ENCODE measurements around the gene TSPAN5. TPM values are rescaled to one million over a fixed set of nuclear protein-coding genes. Genes with fewer than 3 reads are reported as not detected.

Gene TSPAN5
- total and polyA plus RNA-seq, 9 of the 15 experiments (the other 6 are each of a cell fraction or from before 2014, with no cell fraction given): 0.58 to 6.6 (median 0.73) TPM

DNA sequence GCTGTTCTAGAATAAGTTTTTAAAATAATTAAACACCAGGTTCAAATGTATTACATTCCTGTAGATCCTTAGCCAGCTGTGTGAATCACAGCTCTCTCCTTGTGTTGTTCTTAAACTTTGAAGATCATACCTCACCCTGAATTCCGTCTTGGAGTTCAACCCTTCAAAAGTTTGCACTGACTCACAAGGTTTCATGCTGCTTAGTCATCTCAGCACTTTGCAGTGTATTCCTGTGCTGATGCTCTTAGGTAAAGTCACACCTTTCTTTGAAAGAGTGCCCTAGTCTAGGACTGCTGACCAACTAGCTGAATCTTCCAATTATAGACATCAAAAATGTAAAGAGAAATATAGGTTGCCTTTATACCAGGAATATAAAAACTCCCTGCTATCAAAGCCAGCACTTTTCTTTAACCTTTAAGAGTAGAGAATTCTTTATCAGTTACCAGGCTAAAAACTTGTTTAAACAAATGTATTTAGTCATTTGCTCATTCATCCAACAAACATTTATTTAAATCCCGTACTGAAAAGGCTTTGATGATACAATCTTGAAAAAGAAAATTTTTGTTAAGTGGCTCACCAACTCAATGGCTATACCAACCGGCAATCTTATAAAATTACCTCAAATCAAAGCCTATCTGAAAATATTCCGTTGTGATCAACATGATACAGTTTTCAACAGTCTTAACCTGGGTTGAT is 227.6 kb downstream of the TSPAN5 start:
- intact Hi-C loops (cut with micrococcal nuclease): no loop called here
- no peaks in the 10 kb centered on the region for H3K79me2 ChIP-seq (ENCODE audit: control insufficient read depth, insufficient read depth, low read length)
- no TSS peak for BruUV-seq (replicated peaks)
- no peaks in the 10 kb centered on the region for H4K20me1 ChIP-seq (replicated peaks; ENCODE audit: control insufficient read depth, insufficient read depth, low read length)
- no peak for ATAC-seq
- 58% methylated on average over 4 of the region's 4 CpGs for WGBS (ENCODE audit: insufficient coverage, low coverage, missing lambda C conversion rate)
- H3K27ac ChIP-seq (ENCODE audit: extremely low read depth, low read depth, low read length): no peak overlapping the region
- H3K9ac ChIP-seq (ENCODE audit: insufficient read depth in 1 of 2, low read depth in 2 of 2, low read length in 2 of 2): no peak overlapping the region
- peak; percentile 37 for FAIRE-seq
- no peaks in the 10 kb centered on the region for H3K4me1 ChIP-seq (replicated peaks in 1 of 2; ENCODE audit: control insufficient read depth in 2 of 2, insufficient read depth in 2 of 2, low read length in 2 of 2)
- POLR2A ChIA-PET: no interaction called here
- no peaks in the 10 kb centered on the region for H3K9me1 ChIP-seq (ENCODE audit: control insufficient read depth, insufficient read depth, low read length)
- no peak for DNase-seq (ENCODE audit: extremely low read depth in 1 of 4, low spot score in 3 of 4)
- no peaks in the 10 kb centered on the region for H3K27me3 ChIP-seq (ENCODE audit: control insufficient read depth in 2 of 2, insufficient read depth in 2 of 2, low read length in 2 of 2)
- in situ Hi-C loops (cut with MboI): no loop called here
- no peak for TF ChIP-seq KAT2B (IDR thresholded peaks at IDR 0.05; ENCODE audit: low read depth, low read length)
- TF ChIP-seq XRCC3 (IDR thresholded peaks at IDR 0.05): no peak
- no peak for TF ChIP-seq HNRNPLL (IDR thresholded peaks at IDR 0.05; ENCODE audit: low read depth, low read length, poor library complexity, severe bottlenecking)
- TF ChIP-seq RHOXF2B (CRISPR knock-in tag; conservative IDR thresholded peaks at IDR 0.05): no peak
- TF ChIP-seq POLR2AphosphoS2 (IDR thresholded peaks at IDR 0.05; ENCODE audit: low read length): no peak
- TF ChIP-seq, protein P1, sequence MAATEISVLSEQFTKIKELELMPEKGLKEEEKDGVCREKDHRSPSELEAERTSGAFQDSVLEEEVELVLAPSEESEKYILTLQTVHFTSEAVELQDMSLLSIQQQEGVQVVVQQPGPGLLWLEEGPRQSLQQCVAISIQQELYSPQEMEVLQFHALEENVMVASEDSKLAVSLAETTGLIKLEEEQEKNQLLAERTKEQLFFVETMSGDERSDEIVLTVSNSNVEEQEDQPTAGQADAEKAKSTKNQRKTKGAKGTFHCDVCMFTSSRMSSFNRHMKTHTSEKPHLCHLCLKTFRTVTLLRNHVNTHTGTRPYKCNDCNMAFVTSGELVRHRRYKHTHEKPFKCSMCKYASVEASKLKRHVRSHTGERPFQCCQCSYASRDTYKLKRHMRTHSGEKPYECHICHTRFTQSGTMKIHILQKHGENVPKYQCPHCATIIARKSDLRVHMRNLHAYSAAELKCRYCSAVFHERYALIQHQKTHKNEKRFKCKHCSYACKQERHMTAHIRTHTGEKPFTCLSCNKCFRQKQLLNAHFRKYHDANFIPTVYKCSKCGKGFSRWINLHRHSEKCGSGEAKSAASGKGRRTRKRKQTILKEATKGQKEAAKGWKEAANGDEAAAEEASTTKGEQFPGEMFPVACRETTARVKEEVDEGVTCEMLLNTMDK (IDR thresholded peaks at IDR 0.05; ENCODE audit: borderline replicate concordance, insufficient read depth, low read depth, low read length, poor library complexity, severe bottlenecking): no peak
- no peak for TF ChIP-seq SRF (CRISPR knock-in tag; IDR thresholded peaks at IDR 0.05)
- TF ChIP-seq ZNF561 (CRISPR knock-in tag; conservative IDR thresholded peaks at IDR 0.05): no peak
- no peak for TF ChIP-seq FOS (IDR thresholded peaks at IDR 0.05; ENCODE audit: extremely low read depth, insufficient read length)
- H3K9me3 ChIP-seq (replicated peaks; ENCODE audit: control insufficient read depth, insufficient read depth, low read depth, low read length): no peaks in the 10 kb centered on the region
- no peak overlapping the region for H3K4me2 ChIP-seq (ENCODE audit: insufficient read depth, low read length)
- CTCF ChIA-PET (ENCODE audit: low intra/inter-chr PET ratio): no interaction called here
- no peak overlapping the region for H2AFZ ChIP-seq (ENCODE audit: low read depth, low read length)
- peaks cover 8% of the 10 kb centered on the region; the same call in 1 of the 3 replicates for H3K36me3 ChIP-seq (ENCODE audit: control insufficient read depth, insufficient read depth, low read length)
- no peak overlapping the region for H3K4me3 ChIP-seq

Data from K562 (cell line).